Subcutaneous adipose tissue (tissue), 4 donors: ENCODE results near the gene RGS4. TPM values are rescaled to one million over a fixed set of nuclear protein-coding genes. Genes with fewer than 3 reads are reported as not detected.

ENCODE experiments used
- CTCF ChIP-seq: fragments of 450-650 bp; IDR thresholded peaks from one replicate; pipeline ENCODE4 v1.5.1; 2016; ENCODE audit warnings: low read depth, mild to moderate bottlenecking, control low read depth, antibody characterized with exemption, moderate library complexity
- total RNA-seq, 4 donors: library from RNA; depleted of rRNA; stranded (reverse); fragments of >200 nt; gene quantifications; one replicate each; pipeline ENCODE4 v1.1.0, GENCODE V29; 2016

Gene RGS4
- total RNA-seq, 4 donors from 2014 or later, result 0.22 to 1.4 (median 0.82) TPM; not detected in 1

DNA sequence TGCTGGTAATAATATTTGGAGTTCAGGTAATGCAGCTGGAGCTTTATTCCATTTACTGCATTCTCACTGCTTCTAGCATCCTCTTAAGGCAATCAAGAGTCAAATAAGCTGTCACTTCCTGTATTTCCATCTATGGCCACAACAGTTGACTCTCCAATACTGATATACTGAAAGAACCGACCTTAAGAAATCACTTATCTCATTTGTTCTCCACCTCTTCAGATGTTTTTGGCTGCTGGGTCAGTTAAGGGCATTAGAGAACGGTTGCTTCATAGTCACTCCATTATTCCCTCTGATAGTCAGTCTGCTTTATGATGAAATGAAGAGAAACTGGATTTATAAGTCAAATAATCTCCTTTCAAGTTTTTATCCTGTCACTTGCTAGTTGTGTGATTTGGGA lies 14.2 kb upstream of the RGS4 start:
- TF ChIP-seq CTCF, result no peak

GRCh38 chr1:163055531-163055930 lies 13.6 kb upstream of the RGS4 start:
- no peak for TF ChIP-seq CTCF

DNA sequence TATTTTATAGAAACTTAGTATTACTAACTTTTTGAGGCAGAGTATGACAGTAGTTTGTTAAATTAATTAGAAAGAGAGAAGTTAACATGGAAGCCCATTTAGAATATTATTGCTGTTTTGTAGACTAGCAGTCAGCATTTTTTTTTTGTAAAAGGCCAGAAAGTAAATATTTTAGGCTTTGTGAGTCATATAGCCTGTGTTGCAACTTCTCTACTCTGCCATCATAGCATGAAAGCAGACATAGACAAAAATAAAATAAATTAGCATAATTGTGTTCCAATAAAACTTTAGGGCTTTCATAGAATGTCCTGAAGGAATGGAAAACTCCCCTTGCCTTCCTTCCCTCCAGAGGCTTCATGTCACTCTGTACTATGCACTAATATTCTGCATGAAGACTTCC lies 12.3 kb upstream of the RGS4 start:
- TF ChIP-seq CTCF, result no peak

DNA sequence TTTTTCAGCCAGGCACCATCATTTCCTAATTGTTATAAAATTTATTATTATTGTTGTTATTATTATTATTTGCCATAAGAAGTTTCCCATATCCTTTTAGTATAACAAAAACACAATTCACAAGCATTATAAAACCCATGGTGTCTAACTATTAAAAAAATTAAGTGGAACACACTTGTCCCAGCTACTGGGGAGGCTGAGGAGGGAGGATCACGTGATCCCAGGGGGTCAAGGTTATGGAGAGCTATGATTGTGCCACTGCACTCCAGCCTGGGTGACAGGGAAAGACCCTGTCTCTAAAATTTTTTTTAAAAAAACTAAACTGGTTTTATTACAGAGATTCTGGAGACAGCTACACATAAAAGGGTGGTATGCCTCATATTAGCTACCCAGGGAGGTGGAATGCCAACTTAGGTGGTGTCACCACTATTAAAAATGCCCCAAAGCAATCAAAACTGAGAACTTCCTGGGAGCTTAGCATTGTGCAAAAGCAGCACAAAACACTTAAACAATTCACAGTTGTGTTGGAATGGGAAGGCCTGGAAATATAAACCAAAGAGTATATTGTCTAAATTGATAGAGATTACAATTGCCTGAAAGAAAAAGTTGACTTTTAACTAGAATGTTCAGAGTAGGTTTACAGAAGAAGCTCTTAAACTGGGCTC lies 8.7 kb upstream of the RGS4 start:
- TF ChIP-seq CTCF, result no peak

GRCh38 chr1:163063143-163063542 lies 6.0 kb upstream of the RGS4 start:
- no peak for TF ChIP-seq CTCF

- no peak for TF ChIP-seq CTCF
Observed at GRCh38 chr1:163063610-163064009, 5.6 kb upstream of the RGS4 start.

- no peak for TF ChIP-seq CTCF
Observed at GRCh38 chr1:163066168-163066567, 3.0 kb upstream of the RGS4 start.
